Measurements from ENCODE around the gene EIF4G3.
"Not testable (repeated sequence)": the region's sequence is repeated elsewhere in the genome, so short reads cannot be mapped to it uniquely, and the experiment has no call there.

Gene EIF4G3

DNA sequence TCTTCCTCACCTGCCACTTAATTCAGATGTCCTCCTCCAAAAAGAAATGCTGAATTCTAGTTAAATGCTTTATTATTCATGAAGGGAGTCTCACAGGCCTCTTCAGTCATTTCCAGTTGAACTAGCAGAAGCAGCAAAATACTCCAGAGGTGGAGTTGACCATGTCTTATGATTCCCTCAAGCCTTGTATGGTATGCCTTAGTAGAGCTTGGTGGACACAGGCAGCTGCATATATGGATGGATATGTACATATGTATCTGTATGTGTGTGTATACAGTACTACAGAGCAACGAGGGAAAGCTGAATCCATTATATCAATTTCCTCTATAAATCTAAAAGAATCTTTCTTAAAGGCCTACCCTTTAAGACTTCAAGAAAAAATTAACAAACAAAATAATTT is 306.0 kb downstream of the EIF4G3 start:
- DNase-seq (ENCODE audit: low spot score) = no peak

GRCh38 chr1:20868263-20868662 is 308.4 kb downstream of the EIF4G3 start:
- DNase-seq (ENCODE audit: low spot score) = no peak

- DNase-seq (ENCODE audit: low spot score) = no peak
Measured at GRCh38 chr1:20867847-20868246, 308.9 kb downstream of the EIF4G3 start.

DNA sequence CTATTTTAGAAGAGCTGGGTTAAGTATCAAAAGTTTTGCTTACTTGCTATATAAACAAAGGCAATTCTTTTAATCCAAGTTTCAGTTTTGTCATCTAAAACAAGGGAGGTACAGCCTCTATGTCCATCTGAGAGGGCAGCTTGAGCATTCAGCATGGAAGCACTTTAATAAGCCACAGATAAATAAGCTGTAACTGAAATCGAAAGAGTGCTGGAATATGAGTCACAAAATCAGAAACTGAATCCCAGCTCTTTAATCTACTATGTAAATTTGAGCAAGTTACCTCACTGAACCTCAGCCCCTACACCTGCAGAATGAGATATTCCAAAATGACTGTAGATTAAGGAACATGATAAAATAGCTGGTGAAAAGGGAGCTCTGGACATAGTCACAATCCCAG is 309.6 kb downstream of the EIF4G3 start:
- no peak for DNase-seq (ENCODE audit: low spot score)

GRCh38 chr1:20865001-20865400 is 311.7 kb downstream of the EIF4G3 start:
- DNase-seq (ENCODE audit: low spot score) = no peak

DNA sequence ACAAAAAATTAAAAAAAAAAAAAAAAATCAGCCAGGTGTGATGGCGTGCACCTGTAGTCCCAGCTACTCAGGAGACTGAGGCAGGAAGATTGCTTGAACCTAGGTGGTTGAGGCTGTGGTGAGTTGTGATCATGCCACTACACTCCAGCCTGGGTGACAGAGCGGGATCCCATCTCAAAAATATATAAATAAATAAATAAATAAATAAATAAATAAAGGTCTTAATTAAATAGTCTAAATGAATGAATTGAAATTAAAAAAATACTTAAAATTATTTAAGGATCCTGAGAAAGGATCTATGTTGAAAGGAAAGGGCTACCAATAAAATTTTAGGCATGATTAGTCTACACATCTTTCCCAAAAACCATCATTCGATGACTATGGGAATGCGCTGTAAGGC is 322.2 kb downstream of the EIF4G3 start:
- no peak for DNase-seq (ENCODE audit: low spot score)

GRCh38 chr1:20851791-20852190 is 324.9 kb downstream of the EIF4G3 start:
- not testable (repeated sequence) for DNase-seq (ENCODE audit: low spot score)

- DNase-seq (ENCODE audit: low spot score) = no peak
Measured at GRCh38 chr1:20850021-20850420, 326.7 kb downstream of the EIF4G3 start.

- DNase-seq (ENCODE audit: low spot score) = no peak
Measured at GRCh38 chr1:20849100-20849499, 327.6 kb downstream of the EIF4G3 start.

DNA sequence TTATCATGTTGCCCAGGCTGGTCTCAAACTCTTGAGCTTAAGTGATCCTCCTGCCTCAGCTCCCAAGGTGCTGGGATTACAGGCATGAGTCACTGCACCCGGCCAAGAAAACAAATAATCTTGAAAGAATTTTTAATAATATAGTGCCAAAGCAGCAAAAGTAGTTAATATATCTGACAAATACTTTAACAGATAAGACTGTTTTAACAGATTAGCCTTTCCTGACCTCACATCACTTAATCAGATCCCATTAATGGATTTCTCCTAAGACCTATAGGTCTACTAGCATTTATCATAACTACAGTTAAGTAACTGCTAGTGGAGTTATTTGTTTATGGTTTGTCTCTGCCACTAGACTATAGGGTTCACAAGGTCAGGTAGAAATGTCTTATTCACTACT is 328.5 kb downstream of the EIF4G3 start:
- DNase-seq (ENCODE audit: low spot score) = no peak

DNA sequence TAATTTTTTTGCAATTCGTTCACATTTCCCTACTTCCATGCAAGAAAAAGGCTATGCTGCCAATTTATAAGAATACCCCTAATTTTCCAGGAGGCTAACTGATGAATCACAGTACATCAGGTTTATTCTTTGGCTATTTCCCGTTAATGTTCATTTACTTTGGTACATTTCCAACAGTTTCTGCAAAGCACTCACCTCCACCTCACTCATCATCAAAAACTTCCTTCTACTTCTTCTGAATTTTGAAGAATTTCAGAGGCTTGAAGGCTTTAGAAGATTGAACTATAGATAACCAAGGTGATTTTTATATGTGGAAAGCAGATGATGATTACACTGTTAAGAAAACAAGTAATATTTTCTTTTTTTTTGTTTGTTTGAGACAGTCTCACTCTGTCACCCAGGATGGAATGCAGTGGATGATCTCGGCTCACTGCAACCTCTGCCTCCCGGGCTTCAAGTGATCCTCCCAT is 329.1 kb downstream of the EIF4G3 start:
- no peak for DNase-seq (ENCODE audit: low spot score)

DNA sequence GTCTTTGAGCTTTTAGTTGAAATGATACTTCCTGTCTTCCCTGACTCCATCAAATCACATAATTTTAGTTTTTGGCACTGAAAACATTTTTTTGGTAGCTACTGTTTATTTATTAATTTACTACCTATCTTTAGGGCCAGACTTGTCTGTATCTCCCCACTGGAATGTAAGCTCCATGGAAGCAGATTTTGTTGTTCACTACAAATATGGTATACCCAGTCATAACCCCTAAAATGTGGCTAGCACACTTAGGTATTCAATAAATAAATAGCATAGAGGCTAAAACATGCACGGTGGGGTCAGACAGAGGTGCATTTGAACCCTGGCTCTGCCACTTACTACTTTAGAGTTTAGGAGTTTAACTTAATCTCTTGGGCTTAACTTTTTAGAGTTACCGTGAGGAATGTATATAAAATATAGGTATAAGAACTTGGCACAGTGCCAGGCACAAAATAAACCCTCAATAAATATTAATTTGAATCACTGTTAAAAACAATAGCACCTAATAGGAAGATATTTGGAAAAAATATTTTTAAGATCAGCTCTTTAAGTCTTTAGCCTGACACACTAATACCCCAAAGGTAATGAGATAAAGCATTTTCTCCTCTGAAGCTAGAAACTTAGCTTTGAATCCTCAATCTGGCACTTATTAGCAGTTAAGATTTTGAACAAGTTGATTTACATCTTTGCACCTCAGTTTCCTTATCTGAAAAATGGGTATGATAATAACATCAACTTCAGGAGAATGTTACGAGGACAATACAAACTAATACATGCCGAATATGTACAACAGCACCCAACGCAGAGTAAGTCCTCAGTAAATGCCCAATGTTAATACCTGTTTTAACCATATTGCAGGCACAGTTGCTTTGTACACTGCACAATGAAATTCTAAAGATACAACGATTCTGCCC is 330.0 kb downstream of the EIF4G3 start:
- DNase-seq (ENCODE audit: low spot score) = no peak

- DNase-seq (ENCODE audit: low spot score) = no peak
Measured at GRCh38 chr1:20840731-20841130, 336.0 kb downstream of the EIF4G3 start.

- DNase-seq (ENCODE audit: low spot score) = no peak
Measured at GRCh38 chr1:20837554-20838192, 339.0 kb downstream of the EIF4G3 start.

DNA sequence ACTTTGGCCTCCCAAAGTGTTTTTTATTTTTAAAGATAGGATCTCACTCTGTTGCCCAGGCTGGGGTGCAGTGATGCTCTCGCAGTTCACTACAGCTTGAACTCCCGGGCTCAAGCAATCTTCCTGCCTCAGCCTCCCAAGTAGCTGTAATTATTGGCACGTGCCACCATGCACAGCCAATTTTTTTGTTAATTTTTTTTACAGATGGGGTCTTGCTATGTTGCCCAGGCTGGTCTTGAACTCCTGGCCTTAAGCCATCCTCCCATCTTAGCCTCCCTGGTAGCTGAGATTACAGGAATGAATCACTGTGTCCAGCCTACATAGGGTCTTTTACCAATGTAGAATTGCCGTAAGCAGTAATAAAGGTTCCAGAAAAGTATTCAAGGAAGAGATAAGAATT is 340.5 kb downstream of the EIF4G3 start:
- DNase-seq (ENCODE audit: low spot score) = no peak

GRCh38 chr1:20834780-20835179 is 341.9 kb downstream of the EIF4G3 start:
- no peak for DNase-seq (ENCODE audit: low spot score)

- DNase-seq (ENCODE audit: low spot score) = no peak
Measured at GRCh38 chr1:20834192-20834591, 342.5 kb downstream of the EIF4G3 start.

DNA sequence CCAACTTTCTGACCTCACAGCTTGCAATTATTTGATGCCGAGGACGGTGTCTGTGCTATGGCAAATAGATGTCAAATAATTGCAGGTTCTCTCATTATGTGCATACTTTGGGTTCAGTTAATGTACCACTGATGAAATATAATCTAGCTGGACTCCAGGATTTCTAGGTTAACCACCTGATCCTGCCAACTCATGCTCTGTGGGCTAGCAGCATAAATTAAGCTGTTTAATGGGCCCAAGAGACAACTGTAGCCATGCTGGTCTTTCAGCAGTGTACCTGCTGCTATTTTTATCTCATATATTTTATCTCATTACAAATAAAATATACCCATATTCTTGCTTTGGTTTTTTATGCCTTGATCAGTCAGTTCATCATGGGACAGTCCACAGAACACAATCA is 346.3 kb downstream of the EIF4G3 start:
- DNase-seq (ENCODE audit: low spot score) = no peak

GRCh38 chr1:20829946-20830345 is 346.8 kb downstream of the EIF4G3 start:
- no peak for DNase-seq (ENCODE audit: low spot score)

DNA sequence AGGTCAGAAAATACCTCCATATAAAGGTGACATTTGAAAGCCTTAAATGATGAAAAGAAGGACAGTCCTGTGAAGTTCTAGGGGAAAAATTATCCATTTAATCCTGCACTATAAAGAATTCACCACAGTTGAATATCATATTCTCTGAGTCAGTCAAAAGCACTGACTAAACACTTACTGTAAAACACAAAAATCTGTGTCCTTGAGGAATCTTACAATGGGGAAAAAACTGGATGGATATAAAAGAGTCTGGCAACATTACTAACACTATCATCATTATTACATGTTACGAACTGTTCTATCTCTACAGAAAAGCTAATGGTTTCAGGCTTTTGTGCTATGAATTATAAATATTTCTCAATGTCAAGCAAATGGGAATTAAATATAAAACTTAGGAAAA is 347.2 kb downstream of the EIF4G3 start:
- DNase-seq (ENCODE audit: low spot score) = no peak

GRCh38 chr1:20823845-20824244 is 352.9 kb downstream of the EIF4G3 start:
- no peak for DNase-seq (ENCODE audit: low spot score)

DNA sequence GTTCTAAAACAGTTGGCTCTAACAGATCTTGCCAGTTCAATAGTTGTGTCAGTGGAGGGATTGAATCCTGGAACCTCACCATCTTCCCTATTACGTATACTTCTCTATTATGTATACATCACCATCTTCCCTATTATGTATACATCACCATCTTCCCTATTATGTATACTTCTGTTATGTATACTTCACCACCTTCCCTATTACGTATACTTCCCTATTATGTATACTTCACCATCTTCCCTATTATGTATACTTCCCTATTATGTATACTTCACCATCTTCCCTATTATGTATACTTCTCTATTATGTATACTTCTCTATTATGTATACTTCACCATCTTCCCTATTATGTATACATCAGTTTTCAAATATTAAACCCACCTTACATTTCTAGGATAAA is 355.2 kb downstream of the EIF4G3 start:
- no peak for DNase-seq (ENCODE audit: low spot score)

- no peak for DNase-seq (ENCODE audit: low spot score)
Measured at GRCh38 chr1:20819818-20820217, 356.9 kb downstream of the EIF4G3 start.

GRCh38 chr1:20814534-20814871 is 362.2 kb downstream of the EIF4G3 start:
- DNase-seq (ENCODE audit: low spot score) = no peak

Data from hepatic stellate cell (primary cell).